CD14-positive monocyte (primary cell): Measurements from ENCODE around the gene ANKS6. TPM values are rescaled to one million over a fixed set of nuclear protein-coding genes. Genes with fewer than 3 reads are reported as not detected.

Experiments used
- DNase-seq, 3 donors: peaks; one replicate each; pipeline ENCODE4 v3.0.0-alpha.2; 2011 to 2022
- H2AFZ ChIP-seq: 2 replicates; pipeline ENCODE4 v1.6.0; 2012; ENCODE audit warnings: mild to moderate bottlenecking, low read depth, low read length, inconsistent platforms; ENCODE audit not compliant: insufficient read depth, poor library complexity, severe bottlenecking
- H3K27ac ChIP-seq, 2 donors: 1 replicate in 1 of 2; 2 replicates in 1 of 2; pipeline ENCODE4 v1.5.1; 2012 to 2013; ENCODE audit warnings: low read length in 2 of 2, control low read depth in 1 of 2, inconsistent platforms in 1 of 2, low read depth in 1 of 2, mild to moderate bottlenecking in 1 of 2
- H3K27me3 ChIP-seq, 2 donors: one replicate each; pipeline versions ENCODE4 v1.6.0 to v1.6.1; 2011 to 2013; ENCODE audit warnings: low read length in 2 of 2; ENCODE audit not compliant: control insufficient read depth in 2 of 2, insufficient read depth in 2 of 2
- H3K36me3 ChIP-seq, 2 donors: replicated peaks in 1 of 2; 1 replicate in 1 of 2; 2 replicates in 1 of 2; pipeline versions ENCODE4 v1.5.1 to v1.6.1; 2012 to 2013; ENCODE audit warnings: low read length in 2 of 2, control low read depth in 1 of 2, inconsistent platforms in 1 of 2, mild to moderate bottlenecking in 1 of 2; ENCODE audit not compliant: insufficient read depth in 2 of 2, control insufficient read depth in 1 of 2
- H3K4me1 ChIP-seq, 2 donors: 1 replicate in 1 of 2; 2 replicates in 1 of 2; pipeline versions ENCODE4 v1.5.1 to v1.6.1; 2012 to 2013; ENCODE audit warnings: low read length in 2 of 2, control low read depth in 1 of 2, inconsistent platforms in 1 of 2, mild to moderate bottlenecking in 1 of 2, moderate library complexity in 1 of 2; ENCODE audit not compliant: insufficient read depth in 2 of 2, control insufficient read depth in 1 of 2
- H3K4me2 ChIP-seq: replicated peaks from 2 replicates; pipeline ENCODE3; 2012; ENCODE audit warnings: low read length, moderate library complexity, mild to moderate bottlenecking; ENCODE audit not compliant: poor library complexity, severe bottlenecking; ENCODE audit errors: extremely low read depth
- H3K4me3 ChIP-seq, 3 experiments: fragments of 200-600 bp in 1 of 3; sonication (generic) in 1 of 3; replicated peaks in 1 of 3; 1 replicate in 2 of 3; 2 replicates in 1 of 3; pipeline ENCODE4 v1.5.1; 2011 to 2013; ENCODE audit warnings: low read length in 3 of 3, mild to moderate bottlenecking in 3 of 3, control low read depth in 2 of 3, low read depth in 2 of 3, inconsistent platforms in 1 of 3, moderate library complexity in 1 of 3
- H3K79me2 ChIP-seq: 2 replicates; pipeline ENCODE4 v1.6.0; 2012; ENCODE audit warnings: mild to moderate bottlenecking, control low read depth, inconsistent platforms, low read length, moderate library complexity; ENCODE audit not compliant: insufficient read depth
- H3K9ac ChIP-seq: 2 replicates; pipeline ENCODE4 v1.6.0; 2017; ENCODE audit warnings: low read length, mild to moderate bottlenecking; ENCODE audit not compliant: insufficient read depth, poor library complexity, severe bottlenecking
- H3K9me3 ChIP-seq, 2 donors: replicated peaks in 1 of 2; 1 replicate in 1 of 2; 2 replicates in 1 of 2; pipeline versions ENCODE4 v1.5.1 to v1.6.1; 2012 to 2013; ENCODE audit warnings: low read length in 2 of 2, control low read depth in 1 of 2; ENCODE audit not compliant: control insufficient read depth in 1 of 2, insufficient read depth in 1 of 2
- H4K20me1 ChIP-seq: 2 replicates; pipeline ENCODE4 v1.6.0; 2012; ENCODE audit warnings: mild to moderate bottlenecking, low read length, control low read depth, moderate library complexity; ENCODE audit not compliant: insufficient read depth
- H3K27ac Mint-ChIP-seq, 7 donors: one replicate each; pipeline ENCODE4 v1.8.0; 2020; ENCODE audit warnings: mild to moderate bottlenecking in 7 of 7, mixed read lengths in 7 of 7, moderate library complexity in 6 of 7, inconsistent platforms in 2 of 7
- H3K27me3 Mint-ChIP-seq, 3 donors: one replicate each; pipeline ENCODE4 v1.8.0; 2021 to 2022; ENCODE audit warnings: low read depth in 3 of 3, mild to moderate bottlenecking in 3 of 3, mixed read lengths in 3 of 3, moderate library complexity in 3 of 3, inconsistent platforms in 1 of 3
- H3K36me3 Mint-ChIP-seq, 2 donors: one replicate each; pipeline ENCODE4 v1.8.0; 2020; ENCODE audit warnings: mixed read lengths in 2 of 2, inconsistent platforms in 1 of 2, mild to moderate bottlenecking in 1 of 2
- H3K4me1 Mint-ChIP-seq: one replicate; pipeline ENCODE4 v1.8.0; 2020; ENCODE audit warnings: mild to moderate bottlenecking, mixed read lengths
- H3K4me3 Mint-ChIP-seq, 2 donors: one replicate each; pipeline ENCODE4 v1.8.0; 2020; ENCODE audit warnings: mild to moderate bottlenecking in 2 of 2, mixed read lengths in 2 of 2, moderate library complexity in 1 of 2
- H3K9me3 Mint-ChIP-seq, 7 donors: one replicate each; pipeline ENCODE4 v1.8.0; 2020 to 2022; ENCODE audit warnings: mixed read lengths in 7 of 7, mild to moderate bottlenecking in 6 of 7, moderate library complexity in 6 of 7, inconsistent platforms in 2 of 7
- CTCF ChIP-seq: fragments of 200-600 bp; IDR thresholded peaks from one replicate; pipeline ENCODE4 v1.8.0; 2022; ENCODE audit warnings: antibody characterized with exemption, mild to moderate bottlenecking
- WGBS: methylation state at CpG from one replicate; pipeline ENCODE4 v1.1.5; 2013; ENCODE audit warnings: missing lambda C conversion rate; ENCODE audit not compliant: insufficient coverage; 5-methylcytosine and 5-hydroxymethylcytosine counted together
- intact Hi-C, 2 donors: fragments of 100-400 bp; cut with micrococcal nuclease; formaldehyde crosslinking; loops; one replicate each; pipeline versions ENCODE4 v1.15.0 to v1.15.1; 2023
- polyA plus RNA-seq, 3 donors: library from polyadenylated mRNA; depleted of rRNA in 1 of 3; unstranded in 2 of 3; stranded (reverse) in 1 of 3; fragments of 300-500 nt in 2 of 3; fragments of >200 nt in 1 of 3; fragmentation: Illumina TruSeq in 2 of 3; gene quantifications; 1 replicate in 2 of 3; 2 replicates in 1 of 3; pipeline ENCODE4 v1.2.3, GENCODE V29; 2012 to 2021

The ANKS6 gene
- polyA plus RNA-seq, 3 donors: 0.20 to 1.5 (median 0.56) TPM

- H3K36me3 Mint-ChIP-seq: no peaks in the 10 kb centered on the region
- no peak overlapping the region for H3K4me2 ChIP-seq
- no peak overlapping the region for H3K4me3 Mint-ChIP-seq
- intact Hi-C loops: no loop called here
- H3K79me2 ChIP-seq: no peaks in the 10 kb centered on the region
- no peak overlapping the region for H3K27ac ChIP-seq
- H3K9ac ChIP-seq: no peak overlapping the region
- no peak for TF ChIP-seq CTCF
- H3K4me1 ChIP-seq: peaks cover 23 to 27% of the 10 kb centered on the region in 2 donors
- no peaks in the 10 kb centered on the region for H3K9me3 ChIP-seq
- no peaks in the 10 kb centered on the region for H3K36me3 ChIP-seq
- peaks cover 0 to 3% (median 0%) of the 10 kb centered on the region in 3 donors for H3K27me3 Mint-ChIP-seq
- no peaks in the 10 kb centered on the region for H4K20me1 ChIP-seq
- H3K9me3 Mint-ChIP-seq: peaks cover 0 to 8% (median under 1%) of the 10 kb centered on the region in 7 donors
- WGBS: no CpG with 5 or more reads among the region's 3 CpGs
- H3K4me3 ChIP-seq: no peak overlapping the region
- H3K27ac Mint-ChIP-seq: peak overlapping the region in 2 of 7 donors; percentile 32 to 34
- H3K27me3 ChIP-seq: no peaks in the 10 kb centered on the region
- no peak overlapping the region for H2AFZ ChIP-seq
- H3K4me1 Mint-ChIP-seq: peaks cover 37% of the 10 kb centered on the region
- no peak for DNase-seq
Observed at GRCh38 chr9:98763986-98764745, 32.2 kb downstream of the ANKS6 start.

DNA sequence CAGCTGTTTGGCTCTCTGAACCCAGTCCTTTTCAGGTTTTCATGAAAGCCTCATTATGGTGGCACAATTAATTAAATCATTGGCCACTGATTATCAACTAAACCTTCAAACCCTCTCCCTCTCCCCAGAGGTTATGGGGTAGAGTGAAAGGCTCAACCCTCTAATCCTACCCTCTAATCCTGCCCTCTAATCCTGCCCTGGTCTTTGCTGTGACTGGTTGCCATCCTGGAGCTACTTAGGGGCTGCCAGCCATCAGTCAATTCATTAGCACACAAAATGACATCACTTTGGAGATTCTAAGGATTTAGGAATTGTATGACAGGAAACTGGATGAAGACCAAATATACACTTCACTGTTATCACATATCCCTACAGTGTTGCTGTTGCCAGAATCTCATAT is 36.1 kb downstream of the ANKS6 start:
- Histone ChIP-seq H3K4me3 (no peak overlapping the region), H3K79me2 (no peaks in the 10 kb centered on the region), H3K9me3 (no peaks in the 10 kb centered on the region), H3K27me3 (no peaks in the 10 kb centered on the region), H3K36me3 (no peaks in the 10 kb centered on the region), H4K20me1 (no peaks in the 10 kb centered on the region), H3K9ac (no peak overlapping the region), H3K27ac (no peak overlapping the region), H3K4me1 (peaks cover 4 to 9% of the 10 kb centered on the region in 2 donors), H3K4me2 (no peak overlapping the region), H2AFZ (no peak overlapping the region)
- Mint-ChIP-seq H3K4me3 (no peak overlapping the region), H3K36me3 (no peaks in the 10 kb centered on the region), H3K27me3 (peaks cover 0 to 1% (median 0%) of the 10 kb centered on the region in 3 donors), H3K9me3 (peaks cover 0 to 12% (median 10%) of the 10 kb centered on the region in 7 donors), H3K4me1 (peaks cover 13% of the 10 kb centered on the region), H3K27ac (no peak overlapping the region)
- intact Hi-C loops: no loop called here
- DNase-seq: no peak
- no peak for TF ChIP-seq CTCF
